HG03045 (cell line): ENCODE measurements around the gene LHPP.

ENCODE experiments used
- ATAC-seq: cut with Tn5 transposase; IDR thresholded peaks from one replicate; pipeline ENCODE4 v1.9.1; 2021; ENCODE audit warnings: mild to moderate bottlenecking, moderate library complexity; ENCODE audit not compliant: unreplicated experiment

LHPP gene

DNA sequence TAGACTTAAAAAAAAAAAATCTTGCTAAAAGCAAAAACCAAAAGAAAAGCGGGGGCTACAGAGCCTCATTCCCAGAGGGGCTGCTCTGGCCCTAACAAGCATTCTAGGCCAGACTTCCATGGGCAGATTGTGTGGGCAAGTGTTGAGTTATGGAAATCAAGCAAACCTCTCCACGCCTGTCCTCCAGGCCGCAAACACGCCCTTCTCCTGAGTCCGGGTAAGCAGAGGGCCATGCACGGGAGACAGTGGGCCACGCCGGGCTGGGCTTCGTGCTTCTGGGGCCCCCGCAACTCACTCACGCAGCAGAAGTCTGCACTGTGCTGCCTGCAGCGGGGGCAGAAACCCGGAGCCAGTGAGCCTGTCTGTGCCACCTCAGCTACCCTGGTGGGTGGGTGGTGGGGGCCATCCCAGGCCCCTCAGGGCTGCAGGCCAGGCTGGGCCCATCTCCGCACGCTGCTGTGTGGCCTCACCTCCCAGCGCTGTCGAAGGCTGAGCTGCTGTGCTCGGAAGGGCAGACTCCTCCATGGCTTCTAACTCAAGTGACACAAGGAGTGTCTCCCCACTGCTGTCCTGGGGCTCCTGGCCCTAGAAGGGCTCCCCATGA lies 156.9 kb downstream of the LHPP start:
- ATAC-seq: no peak

DNA sequence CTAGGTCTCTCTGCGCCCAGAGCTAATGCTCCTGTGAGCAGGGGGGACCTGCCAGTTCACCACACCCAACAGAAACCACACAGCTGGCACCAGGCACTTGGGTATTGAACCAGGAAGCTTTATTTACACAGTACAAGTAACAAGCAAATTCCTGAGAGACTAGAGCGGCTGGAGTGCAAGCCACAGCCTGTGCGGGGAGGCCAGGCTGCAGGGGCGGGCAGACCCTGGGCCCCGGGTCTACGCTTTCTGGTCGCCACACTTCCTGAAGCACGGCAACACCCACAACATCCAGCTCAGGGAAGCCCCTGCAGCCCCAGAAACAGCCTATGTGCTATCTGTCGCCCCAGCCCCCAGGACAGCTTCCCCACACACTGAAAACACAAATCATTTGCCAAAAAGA lies 157.6 kb downstream of the LHPP start:
- peak; percentile 18 for ATAC-seq

DNA sequence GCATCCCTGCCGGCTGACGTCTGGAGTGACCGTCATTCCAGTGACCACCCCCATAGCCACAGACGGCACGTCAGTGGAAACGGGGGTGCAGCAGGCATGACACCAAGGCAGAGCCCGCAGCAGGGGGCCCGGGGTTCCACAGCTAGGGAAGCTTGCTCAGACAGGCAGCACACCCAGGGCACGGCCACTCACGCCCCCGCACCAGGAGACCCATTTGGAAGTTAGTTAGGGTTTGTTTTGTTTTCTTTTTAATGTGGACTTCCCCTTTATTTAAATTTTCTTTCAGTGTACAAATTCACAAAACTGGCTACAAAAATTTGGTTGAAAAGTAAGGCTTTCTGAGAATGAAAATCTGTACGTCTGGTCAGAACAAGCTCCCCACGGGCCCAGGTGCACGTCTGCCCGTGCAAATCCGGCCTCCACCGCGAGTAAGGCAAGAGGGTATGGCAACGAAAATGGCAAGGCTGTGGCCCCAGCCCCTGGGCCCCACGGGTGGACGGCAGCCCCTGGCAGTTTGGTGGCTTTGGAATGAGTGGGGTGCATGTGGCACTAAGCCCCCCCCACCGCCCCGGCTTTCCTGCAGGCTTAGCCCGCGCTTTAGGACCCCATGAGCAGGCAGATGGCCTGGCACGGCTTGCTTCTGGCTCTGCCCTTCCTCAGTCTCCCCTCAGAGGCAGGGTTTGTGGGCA lies 158.3 kb downstream of the LHPP start:
- peak; percentile 48 for ATAC-seq

DNA sequence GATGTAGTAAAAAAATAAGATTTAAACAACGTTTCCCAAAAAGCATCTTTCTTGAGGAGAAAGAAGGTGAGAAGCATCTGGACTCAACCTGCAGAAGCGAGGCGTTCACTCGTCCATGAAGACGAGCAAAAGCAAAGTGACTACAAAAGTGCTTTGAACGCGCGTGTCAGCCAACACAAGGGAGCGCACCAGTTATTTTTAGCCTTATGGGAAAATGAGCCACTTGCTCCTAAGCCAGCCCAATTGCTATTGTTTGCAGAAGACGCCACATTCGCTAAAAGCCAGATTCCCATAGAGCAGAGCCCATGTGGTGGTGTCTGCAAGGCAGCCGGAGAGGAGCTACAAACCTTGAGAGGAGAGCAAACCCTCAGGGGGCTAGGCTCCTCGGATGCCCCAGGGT lies 160.0 kb downstream of the LHPP start:
- no peak for ATAC-seq

DNA sequence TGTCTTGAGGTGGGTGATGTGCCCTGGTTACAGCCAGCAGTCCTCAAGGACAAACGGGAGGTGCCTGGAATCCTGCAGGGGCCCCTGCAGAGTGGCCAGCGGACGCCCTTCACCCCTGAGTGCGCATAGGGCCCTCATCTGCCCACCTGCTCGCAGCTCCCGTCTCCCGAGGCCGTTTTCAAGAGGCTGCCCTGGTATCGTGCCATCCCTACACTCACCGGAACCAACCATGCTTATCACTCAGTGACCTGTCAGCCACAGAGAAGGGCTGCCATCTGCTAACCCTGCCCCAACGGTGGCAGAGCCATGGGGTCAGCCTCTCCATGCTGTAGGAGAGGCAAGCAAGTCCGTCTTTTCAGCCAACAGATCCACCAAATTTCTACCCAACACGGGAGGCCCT lies 160.5 kb downstream of the LHPP start:
- ATAC-seq: no peak

DNA sequence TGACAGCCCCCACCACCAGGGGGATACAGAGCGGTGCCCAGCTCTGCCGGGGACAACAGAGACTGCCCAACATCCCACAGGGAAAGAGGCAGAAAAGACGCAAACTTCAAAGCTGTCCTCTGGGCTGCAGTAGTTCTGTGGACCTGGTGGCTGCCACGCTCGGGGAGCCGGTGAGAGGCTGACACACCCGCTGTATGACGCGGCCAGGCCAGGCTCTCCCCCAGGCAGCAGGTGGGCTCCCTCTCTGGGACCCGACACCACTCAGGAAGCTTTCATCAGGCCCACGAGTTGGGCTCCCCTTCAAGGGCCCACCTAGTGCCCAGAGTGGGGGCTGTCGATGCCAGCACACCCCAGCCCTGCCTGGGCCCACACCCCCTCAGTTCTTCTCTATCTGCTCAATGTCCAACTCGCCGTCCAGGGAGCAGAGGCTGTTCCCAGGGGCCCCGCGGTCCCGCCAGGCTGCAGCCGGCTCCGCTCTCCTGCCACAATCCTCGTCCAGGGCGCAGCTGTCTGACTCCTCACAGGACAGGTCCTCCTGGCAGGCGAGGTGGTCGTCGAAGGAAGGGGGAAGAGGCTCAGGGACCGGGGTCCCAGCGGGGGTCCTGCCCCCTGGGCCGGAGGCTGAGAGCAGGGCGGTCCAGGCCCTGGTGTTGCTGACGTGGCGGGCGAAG lies 161.4 kb downstream of the LHPP start:
- no peak for ATAC-seq

DNA sequence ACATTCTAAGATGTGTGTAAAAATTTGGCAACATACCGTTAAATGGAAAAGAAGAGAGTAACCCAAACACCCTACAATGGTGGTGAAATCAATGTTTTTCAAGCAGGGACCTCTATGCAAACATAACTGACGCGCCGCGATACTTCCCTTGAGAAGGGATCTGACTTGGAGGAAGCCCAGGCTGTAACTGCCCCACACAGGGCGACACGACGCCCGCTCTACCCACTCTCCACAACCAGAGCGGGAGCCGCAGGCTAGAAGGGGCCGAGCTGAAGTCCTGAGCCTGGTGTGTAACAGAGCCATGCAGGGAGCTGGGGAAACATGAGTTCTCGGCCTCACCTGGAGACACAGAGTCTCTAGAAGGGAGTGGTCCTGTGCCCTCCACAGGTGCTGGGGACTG lies 162.4 kb downstream of the LHPP start:
- no peak for ATAC-seq

DNA sequence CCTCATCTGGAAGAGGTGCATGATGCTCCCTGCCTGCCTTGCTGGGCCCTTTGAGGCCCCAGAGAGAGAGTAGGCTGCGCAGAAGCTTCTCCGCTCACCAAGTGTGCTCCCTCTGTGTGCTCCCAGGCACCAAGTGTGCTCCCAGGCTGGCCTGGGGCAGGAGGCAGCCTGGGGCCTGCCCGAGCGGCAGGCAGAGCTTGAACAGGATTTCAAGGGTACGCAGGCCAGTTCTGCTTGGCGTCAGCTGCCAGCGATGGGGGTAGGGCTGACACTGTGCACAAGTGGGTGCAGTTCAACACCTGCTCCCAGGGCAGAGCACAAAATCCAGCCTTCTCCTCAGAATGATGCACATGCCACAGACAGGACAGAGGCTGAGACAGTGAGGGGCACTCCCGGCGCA lies 162.8 kb downstream of the LHPP start:
- no peak for ATAC-seq

DNA sequence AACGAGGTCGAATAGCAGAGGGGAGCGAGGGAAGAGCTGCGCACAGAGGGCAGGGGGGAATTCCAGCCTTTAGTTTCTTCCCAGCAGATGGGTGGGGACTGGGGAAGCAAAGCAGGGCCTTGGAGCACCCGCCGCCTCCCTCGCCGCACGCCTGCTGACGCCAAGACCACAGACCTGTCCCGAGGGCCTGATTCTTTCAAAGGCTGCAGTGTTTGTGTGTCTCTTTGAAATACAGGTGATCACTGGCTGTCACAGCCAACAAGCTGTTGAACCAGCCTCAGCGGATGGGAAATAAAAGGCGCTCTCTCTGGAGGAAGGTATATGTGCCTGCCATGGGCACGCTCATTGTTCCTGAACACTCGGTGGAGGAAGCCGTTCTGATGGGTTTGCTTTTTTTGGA lies 163.3 kb downstream of the LHPP start:
- ATAC-seq: no peak

DNA sequence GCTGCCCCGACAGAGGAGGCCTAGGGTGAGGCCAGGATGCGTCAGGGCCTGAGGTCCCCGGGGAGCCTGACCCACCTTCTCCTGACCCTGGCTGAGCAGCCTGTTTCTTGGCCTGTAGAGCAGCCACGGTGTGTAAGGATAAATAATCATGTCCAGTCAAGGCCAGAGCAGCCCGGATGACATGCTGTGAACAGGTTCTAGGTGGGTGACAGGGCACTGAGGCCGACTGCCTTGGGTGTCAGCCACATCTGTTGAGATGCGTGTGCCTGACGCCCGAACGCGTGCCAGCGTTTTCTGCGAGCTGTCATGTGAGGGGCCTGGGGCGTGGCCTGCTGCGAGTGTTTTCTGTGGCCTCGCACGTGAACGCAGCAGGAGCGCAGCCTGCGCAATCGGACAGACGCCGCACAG lies 164.2 kb downstream of the LHPP start:
- ATAC-seq: no peak

DNA sequence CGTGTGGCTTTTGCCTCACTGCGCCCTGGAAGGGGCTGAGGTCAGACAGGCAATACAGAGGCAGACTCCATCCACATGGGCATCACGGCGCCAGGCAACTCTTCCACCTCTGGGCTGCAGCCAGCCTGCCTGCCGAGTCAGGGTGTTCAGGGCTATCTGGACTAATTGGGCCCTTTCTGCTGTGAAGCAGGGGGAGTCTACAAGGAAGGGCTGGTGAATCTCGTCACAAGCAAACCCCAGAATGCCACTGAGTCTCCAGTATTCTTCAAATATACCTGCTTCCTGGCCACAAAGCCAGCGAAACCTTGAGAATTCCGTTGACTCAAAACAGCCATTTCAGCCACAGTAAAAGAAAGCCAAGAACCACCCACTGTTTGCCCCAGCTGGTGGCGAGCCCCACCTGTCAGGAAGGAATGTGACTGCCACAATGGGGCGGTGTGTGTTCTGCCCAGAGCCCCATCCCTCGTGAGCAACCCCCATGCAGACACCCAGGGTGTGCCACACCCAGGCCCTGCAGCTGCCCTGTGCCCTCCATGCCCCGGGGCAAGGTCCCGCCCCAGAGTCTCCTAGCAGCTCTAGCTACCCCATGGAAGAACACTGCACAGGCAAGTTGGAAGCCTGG lies 165.2 kb downstream of the LHPP start:
- peak; percentile 62 for ATAC-seq

DNA sequence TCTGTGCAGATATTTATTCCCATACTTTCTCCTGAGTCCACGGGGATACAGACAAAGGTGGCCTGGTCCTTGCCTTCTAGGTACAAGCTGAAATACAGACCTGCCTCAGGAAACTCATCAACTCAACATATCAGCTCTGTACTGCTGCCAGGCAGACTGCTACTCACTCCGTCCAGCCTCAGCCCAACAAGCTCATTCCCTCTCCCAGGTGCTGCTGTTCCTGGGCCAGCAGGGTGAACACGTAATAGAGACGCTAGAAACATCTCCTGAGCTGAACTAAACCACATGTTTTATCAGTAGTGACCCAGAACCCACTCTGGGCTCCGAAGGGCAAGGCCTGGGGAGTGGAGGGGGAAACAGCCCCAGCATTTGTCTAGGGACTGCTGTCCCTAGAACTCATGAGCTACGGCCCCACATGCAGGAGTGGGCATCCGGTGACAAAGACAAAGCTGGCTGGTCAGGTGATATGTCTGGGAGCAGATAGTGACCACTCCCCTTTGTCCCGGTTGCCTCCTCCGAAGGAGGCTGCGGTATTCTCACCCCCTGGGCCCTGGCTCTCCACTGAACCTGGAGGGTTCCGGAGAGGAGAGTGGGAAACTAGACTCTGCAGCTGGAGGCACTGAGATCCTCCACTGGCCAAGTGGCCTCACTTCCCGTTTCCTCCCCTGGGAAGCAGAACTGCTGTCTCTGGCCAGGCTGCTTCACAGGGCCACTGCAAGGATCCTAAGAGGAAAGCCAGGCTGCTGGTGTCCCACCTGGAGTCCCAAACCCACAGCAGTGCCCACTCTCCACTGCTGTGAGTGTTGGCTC lies 166.4 kb downstream of the LHPP start:
- ATAC-seq: no peak

DNA sequence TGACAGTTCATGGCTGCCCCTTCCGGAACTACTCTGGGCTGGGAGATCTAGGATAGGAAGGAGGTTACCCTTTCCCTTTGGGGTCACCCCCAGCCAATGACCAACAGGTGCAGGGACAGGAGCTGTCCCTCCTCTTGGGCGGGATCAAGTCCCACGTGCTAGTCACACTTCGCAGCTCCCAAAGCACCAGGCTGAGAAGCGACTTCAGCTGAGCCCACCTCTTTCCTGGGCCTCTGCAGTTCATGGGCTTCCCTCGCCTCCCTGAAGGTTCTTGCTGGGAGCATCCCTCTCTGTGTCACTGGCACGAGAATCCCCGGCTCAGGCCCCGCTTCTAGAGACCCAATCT lies 167.0 kb downstream of the LHPP start:
- ATAC-seq: no peak

DNA sequence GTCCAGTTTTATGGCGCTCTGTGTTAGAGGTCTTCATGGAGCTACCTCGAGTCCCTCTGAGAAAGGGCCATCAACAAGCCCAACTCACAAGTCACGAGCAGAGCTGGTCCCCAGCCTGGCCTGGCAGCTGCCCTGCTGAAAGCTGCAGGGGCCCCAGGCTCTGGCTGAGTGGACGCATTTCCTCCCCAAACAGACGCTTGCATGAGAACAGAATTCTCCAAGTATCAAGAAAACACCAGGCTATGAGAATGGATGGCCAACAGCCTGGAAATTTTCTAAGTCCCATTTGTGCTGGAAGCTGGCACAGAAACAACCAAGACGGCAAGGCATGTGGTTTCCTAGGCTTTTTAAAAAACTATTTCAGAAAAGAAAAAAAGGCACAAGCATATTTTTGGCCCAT lies 167.8 kb downstream of the LHPP start:
- ATAC-seq: no peak

DNA sequence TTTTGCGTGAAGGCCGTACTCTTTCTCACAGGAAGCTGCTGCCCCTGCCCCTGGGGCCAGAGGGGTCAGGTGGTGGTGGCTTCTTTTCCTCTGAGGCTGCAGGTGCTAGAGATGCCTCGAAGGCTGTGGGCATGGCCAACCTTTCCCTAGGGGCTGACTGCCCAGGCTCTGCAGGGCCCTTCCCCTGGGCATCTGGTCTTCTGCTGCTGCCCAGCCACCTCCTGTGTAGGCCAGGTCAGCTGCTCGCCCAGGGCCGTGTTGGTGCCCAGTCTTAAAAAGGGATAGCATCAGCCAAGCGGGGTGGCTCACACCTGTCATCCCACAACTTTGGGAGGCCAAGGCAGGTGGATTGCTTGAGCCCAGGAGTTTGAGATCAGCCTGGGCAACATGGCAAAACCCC lies 168.2 kb downstream of the LHPP start:
- ATAC-seq: no peak

DNA sequence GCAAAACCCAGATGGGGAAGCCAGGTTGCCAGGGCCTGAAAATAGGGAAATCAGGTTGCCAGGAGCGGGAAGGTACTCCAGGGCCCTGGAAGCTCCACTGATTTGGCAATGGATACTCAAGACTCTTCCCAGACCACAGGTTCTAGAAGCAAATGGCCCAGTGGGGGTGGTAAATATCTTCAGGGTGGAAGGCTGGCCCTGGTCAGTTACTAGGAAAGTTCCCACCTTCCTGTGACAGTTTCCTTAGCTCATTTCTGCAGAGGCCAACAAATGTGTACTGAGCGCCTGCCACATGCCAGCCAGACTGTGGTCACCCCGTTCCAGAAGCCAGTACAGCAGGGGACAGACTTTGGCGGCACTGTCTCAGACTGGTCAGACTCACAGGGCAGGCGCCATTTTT lies 168.9 kb downstream of the LHPP start:
- no peak for ATAC-seq

DNA sequence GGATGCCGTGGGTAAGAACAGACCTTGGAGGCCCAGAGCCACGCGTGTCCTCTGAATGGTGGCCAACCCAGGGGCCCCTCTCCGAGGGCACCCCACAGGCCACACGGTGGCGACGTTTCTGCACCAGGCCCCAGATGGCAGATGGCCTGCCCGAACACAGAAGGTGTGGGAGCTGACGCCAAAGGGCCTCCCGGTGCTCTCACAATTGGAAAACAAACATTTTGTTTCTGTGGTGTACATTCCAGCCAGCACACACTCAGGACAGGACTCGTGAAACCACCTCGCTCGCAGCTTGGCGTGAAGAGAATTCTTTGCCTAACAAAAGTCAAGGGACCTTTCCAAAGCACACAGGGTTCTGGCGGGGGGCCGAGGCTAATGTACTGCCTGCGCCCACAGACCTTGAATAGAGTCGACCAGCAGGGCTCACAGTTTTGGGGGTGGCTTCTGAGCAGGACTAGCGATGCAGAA lies 170.5 kb downstream of the LHPP start:
- ATAC-seq: no peak

DNA sequence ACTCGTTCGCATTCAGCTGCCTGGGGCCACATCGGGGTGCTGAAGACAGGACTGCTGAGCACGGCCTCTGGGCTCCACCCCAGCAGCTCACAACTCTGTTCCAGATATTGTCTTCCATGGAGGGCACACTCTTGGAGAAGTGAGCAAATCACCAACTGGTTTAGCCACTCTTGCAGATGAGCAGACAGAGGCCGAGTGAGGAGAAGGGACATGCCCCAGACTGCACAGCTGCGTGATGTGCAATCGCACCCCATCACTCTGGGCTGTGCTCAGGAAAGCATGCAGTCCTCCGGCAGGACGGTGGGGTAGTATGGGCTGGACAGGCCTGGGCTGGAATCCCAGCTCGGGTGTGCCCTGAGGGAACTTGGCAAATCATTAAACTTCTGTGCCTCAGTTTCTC lies 170.9 kb downstream of the LHPP start:
- ATAC-seq: no peak

DNA sequence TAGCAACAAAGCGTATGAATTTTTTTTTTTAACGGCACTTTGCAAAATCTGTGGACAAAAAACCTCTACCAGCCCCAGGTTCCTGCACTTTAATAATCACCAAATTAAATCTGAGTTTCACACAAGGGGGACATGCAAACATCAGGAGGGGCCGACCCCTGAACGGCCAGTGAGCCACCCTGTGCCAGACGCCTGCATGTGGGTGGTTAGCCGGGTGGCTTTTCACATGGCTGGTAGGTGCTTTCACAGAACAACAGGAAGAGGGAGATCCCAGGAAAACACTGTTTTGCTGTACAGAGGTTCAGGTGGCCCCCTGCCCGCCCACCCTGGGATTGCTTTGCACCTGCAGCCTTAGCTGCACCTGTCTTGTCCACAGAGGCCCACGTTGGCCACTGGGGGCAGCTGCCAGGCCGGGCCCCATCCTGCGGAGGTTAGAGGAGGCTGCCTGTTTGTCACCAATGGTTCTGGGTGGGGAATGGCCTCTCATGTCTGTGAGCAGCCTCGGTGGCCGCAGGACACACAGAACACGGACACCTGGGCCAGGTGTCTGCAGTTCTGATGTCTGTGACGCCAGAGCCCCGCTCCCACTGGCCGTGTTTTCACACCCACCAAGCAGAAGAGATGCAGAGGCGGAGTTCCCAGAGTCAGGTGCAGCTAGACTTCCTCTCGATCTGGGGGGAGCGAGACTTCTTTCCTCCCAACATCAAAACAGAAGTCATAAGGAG lies 174.8 kb downstream of the LHPP start:
- no peak for ATAC-seq

DNA sequence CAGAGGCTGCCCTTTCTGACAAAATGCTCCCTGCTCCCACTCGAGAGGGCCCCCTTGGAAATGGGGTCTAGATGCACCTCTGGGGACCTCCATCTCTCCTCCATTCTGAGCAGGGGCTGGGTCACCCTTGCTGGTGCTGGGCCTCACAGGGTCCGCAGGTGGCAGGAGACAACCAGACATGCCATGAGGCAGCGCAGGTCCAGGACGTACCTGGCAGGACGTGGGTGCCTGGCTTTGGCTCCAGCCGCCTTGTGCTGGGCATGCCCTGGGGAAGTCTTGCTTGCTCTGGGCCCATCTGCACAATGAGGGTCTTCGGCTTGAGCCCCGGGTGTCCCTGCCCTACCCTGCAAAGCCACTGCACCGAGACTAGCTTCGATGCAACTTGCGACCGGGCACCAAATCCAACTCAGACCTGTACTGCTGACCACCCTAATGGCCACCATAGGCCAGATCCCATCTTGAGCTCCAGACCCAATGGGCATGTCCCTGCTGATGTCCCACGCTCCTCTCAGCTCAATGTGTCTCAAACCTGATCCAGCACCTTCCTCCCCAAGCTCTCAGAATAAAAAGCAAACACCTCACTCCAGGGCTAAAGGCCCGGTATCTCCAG lies 175.6 kb downstream of the LHPP start:
- ATAC-seq: no peak
